ENCODE data around the gene FYCO1. TPM values are rescaled to one million over a fixed set of nuclear protein-coding genes. Genes with fewer than 3 reads are reported as not detected.

Gene FYCO1
- polyA plus RNA-seq, 1 donor (not counting 4 experiments of a cell fraction or from before 2014, with no cell fraction given) = 6.1 TPM

DNA sequence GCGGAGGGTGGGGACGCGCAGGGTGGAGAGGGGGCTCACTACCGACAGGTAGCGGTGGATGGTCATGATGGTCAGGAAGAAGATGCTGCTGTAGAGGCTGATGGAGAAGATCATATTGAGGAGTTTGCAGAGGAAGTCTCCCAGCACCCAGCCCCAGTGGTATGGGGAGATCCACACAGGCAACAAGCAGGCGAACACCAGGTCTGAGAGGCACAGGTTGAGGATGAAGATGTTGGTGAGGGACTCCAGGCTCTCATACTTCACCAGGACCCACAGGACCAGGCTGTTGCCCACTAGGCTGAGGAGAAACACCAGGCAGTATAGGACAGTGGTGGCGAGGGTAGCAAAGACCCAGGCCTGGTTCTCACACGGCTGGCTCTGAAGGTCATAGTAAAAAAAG, 25.9 kb upstream of the FYCO1 start:
- Histone ChIP-seq H3K4me3 (ENCODE audit: control insufficient read depth in 2 of 3, extremely low read depth in 1 of 3, insufficient read depth in 2 of 3, low read depth in 1 of 3, low read length in 3 of 3) (no peak overlapping the region), H3K9me1 (ENCODE audit: control insufficient read depth, extremely low read depth, insufficient read depth, low read length) (no peaks in the 10 kb centered on the region), H2AFZ (ENCODE audit: control insufficient read depth, low read length) (no peak overlapping the region), H3K9me3 (ENCODE audit: control insufficient read depth, low read depth, low read length) (no peaks in the 10 kb centered on the region), H4K20me1 (ENCODE audit: control insufficient read depth, extremely low read depth, insufficient read depth, low read length) (no peaks in the 10 kb centered on the region), H3K79me2 (ENCODE audit: control insufficient read depth, insufficient read depth, low read length) (no peaks in the 10 kb centered on the region), H3K36me3 (ENCODE audit: control insufficient read depth in 2 of 2, extremely low read depth in 1 of 2, insufficient read depth in 2 of 2, low read length in 2 of 2) (no peaks in the 10 kb centered on the region), H3K27ac (ENCODE audit: control insufficient read depth, insufficient read depth, low read length) (no peak overlapping the region), H3K27me3 (ENCODE audit: control insufficient read depth, extremely low read depth, insufficient read depth, low read length) (no peaks in the 10 kb centered on the region), H3K4me1 (ENCODE audit: control insufficient read depth, extremely low read depth, insufficient read depth, low read length) (no peaks in the 10 kb centered on the region), H3K4me2 (ENCODE audit: control insufficient read depth, extremely low read depth, insufficient read depth, low read depth, low read length) (no peak overlapping the region), H3K9ac (ENCODE audit: control insufficient read depth, extremely low read depth, insufficient read depth, low read length) (no peak overlapping the region)
- DNase-seq (ENCODE audit: low read depth, low spot score) = no peak
- TF ChIP-seq EZH2 (IDR thresholded peaks at IDR 0.05; ENCODE audit: low read length) = no peak
- TF ChIP-seq, protein P1, sequence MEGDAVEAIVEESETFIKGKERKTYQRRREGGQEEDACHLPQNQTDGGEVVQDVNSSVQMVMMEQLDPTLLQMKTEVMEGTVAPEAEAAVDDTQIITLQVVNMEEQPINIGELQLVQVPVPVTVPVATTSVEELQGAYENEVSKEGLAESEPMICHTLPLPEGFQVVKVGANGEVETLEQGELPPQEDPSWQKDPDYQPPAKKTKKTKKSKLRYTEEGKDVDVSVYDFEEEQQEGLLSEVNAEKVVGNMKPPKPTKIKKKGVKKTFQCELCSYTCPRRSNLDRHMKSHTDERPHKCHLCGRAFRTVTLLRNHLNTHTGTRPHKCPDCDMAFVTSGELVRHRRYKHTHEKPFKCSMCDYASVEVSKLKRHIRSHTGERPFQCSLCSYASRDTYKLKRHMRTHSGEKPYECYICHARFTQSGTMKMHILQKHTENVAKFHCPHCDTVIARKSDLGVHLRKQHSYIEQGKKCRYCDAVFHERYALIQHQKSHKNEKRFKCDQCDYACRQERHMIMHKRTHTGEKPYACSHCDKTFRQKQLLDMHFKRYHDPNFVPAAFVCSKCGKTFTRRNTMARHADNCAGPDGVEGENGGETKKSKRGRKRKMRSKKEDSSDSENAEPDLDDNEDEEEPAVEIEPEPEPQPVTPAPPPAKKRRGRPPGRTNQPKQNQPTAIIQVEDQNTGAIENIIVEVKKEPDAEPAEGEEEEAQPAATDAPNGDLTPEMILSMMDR (optimal IDR thresholded peaks at IDR 0.05 in 1 of 3, IDR thresholded peaks at IDR 0.05 in 1 of 3, conservative IDR thresholded peaks at IDR 0.05 in 1 of 3; ENCODE audit: extremely low read depth in 1 of 3, insufficient read depth in 2 of 3, low read length in 3 of 3) = no peak
- FAIRE-seq = no peak
- dilution Hi-C loops (cut with MboI; ENCODE audit: extremely low pct_ligation_motif_present, low sequenced_read_pairs) = no loop called here

DNA sequence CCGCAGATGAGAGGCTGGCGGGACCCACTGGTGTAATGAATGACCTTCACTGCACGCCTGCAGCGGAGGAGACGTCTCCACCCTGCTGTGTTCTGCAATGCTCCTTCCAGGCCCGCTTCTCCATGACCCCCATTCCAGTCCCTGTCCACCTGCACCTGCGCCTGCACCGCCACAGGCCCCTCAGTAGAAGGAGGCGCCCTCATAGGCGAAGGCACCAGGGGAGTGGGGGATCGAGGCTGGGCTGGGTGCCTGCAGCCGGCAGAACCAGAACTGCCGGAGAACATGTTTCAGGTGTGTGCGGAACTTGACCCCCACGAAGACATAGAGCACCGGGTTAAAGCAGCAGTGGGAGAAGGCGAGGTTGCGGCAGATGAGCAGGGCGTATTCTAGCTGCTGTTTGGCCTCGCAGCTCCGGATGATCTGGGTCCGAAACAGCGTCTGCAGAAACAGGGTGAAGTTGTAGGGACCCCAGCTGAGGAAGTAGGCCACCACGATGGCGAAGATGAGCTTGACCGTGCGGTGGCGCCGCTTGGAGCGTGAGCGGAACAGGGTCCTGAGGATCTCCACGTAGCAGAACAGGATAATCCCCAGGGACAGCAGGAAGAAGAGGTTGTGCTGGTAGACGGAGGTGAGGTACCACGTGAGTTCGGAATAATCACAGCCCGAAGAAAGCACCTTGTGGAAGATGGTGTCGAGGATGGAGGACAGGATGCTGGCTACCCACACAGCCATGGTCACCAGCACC, 25.3 kb upstream of the FYCO1 start:
- FAIRE-seq = no peak

More for the DNA sequence above, 25.3 kb upstream of the FYCO1 start:
- Histone ChIP-seq H3K9me3 (ENCODE audit: control insufficient read depth, low read depth, low read length) (no peaks in the 10 kb centered on the region), H3K36me3 (ENCODE audit: control insufficient read depth in 2 of 2, extremely low read depth in 1 of 2, insufficient read depth in 2 of 2, low read length in 2 of 2) (no peaks in the 10 kb centered on the region), H2AFZ (ENCODE audit: control insufficient read depth, low read length) (no peak overlapping the region), H3K4me1 (ENCODE audit: control insufficient read depth, extremely low read depth, insufficient read depth, low read length) (no peaks in the 10 kb centered on the region), H3K79me2 (ENCODE audit: control insufficient read depth, insufficient read depth, low read length) (no peaks in the 10 kb centered on the region), H3K9ac (ENCODE audit: control insufficient read depth, extremely low read depth, insufficient read depth, low read length) (no peak overlapping the region), H4K20me1 (ENCODE audit: control insufficient read depth, extremely low read depth, insufficient read depth, low read length) (no peaks in the 10 kb centered on the region), H3K4me2 (ENCODE audit: control insufficient read depth, extremely low read depth, insufficient read depth, low read depth, low read length) (no peak overlapping the region), H3K4me3 (ENCODE audit: control insufficient read depth in 2 of 3, extremely low read depth in 1 of 3, insufficient read depth in 2 of 3, low read depth in 1 of 3, low read length in 3 of 3) (no peak overlapping the region), H3K27me3 (ENCODE audit: control insufficient read depth, extremely low read depth, insufficient read depth, low read length) (no peaks in the 10 kb centered on the region), H3K9me1 (ENCODE audit: control insufficient read depth, extremely low read depth, insufficient read depth, low read length) (no peaks in the 10 kb centered on the region), H3K27ac (ENCODE audit: control insufficient read depth, insufficient read depth, low read length) (no peak overlapping the region)
- DNase-seq (ENCODE audit: low read depth, low spot score) = no peak
- dilution Hi-C loops (cut with MboI; ENCODE audit: extremely low pct_ligation_motif_present, low sequenced_read_pairs) = no loop called here
- no peak for TF ChIP-seq EZH2 (IDR thresholded peaks at IDR 0.05; ENCODE audit: low read length)
- TF ChIP-seq, protein P1 (optimal IDR thresholded peaks at IDR 0.05 in 1 of 3, IDR thresholded peaks at IDR 0.05 in 1 of 3, conservative IDR thresholded peaks at IDR 0.05 in 1 of 3; ENCODE audit: extremely low read depth in 1 of 3, insufficient read depth in 2 of 3, low read length in 3 of 3) = no peak
